Measurements from ENCODE around the gene AFG3L2. TPM values are rescaled to one million over a fixed set of nuclear protein-coding genes. Genes with fewer than 3 reads are reported as not detected.

The AFG3L2 gene
- total RNA-seq, 1 experiment from 2014 or later, result 73.5 TPM

GRCh38 chr18:12369211-12369610 is 7.8 kb downstream of the AFG3L2 start:
- Histone ChIP-seq H3K27me3 (ENCODE audit: insufficient read depth, low read length) (no peaks in the 10 kb centered on the region), H2AFZ (ENCODE audit: low read length) (no peak overlapping the region), H3K79me2 (ENCODE audit: insufficient read depth, low read length) (peaks cover 23% of the 10 kb centered on the region), H3K79me1 (ENCODE audit: insufficient read depth, low read depth, low read length, poor library complexity, severe bottlenecking) (peaks cover 2% of the 10 kb centered on the region), H3K4me1 (ENCODE audit: insufficient read depth, low read length) (peaks cover 4% of the 10 kb centered on the region; the same call in 1 of the 2 replicates), H3K23me2 (ENCODE audit: insufficient read length, low read depth, low read length, poor library complexity, severe bottlenecking) (no peaks in the 10 kb centered on the region), H2BK20ac (ENCODE audit: low read depth, low read length, poor library complexity, severe bottlenecking) (no peak overlapping the region), H2AK5ac (ENCODE audit: insufficient read length, low read length) (no peak overlapping the region), H3K56ac (ENCODE audit: insufficient read length, low read depth, low read length) (no peak overlapping the region), H3K27ac (ENCODE audit: insufficient read length, low read depth, low read length) (no peak overlapping the region), H2BK5ac (ENCODE audit: insufficient read length, low read length) (no peak overlapping the region), H4K8ac (replicated peaks; ENCODE audit: insufficient read length, low read depth, low read length) (no peak overlapping the region), H2BK120ac (ENCODE audit: low read depth, low read length, poor library complexity, severe bottlenecking) (no peak overlapping the region), H4K5ac (ENCODE audit: insufficient read length, low read depth, low read length) (no peak overlapping the region), H3K14ac (ENCODE audit: insufficient read depth, low read length) (no peak overlapping the region), H3K18ac (ENCODE audit: insufficient read length, low read depth, low read length) (no peak overlapping the region), H3K4me2 (ENCODE audit: insufficient read depth, insufficient read length, low read length) (no peak overlapping the region), H2BK15ac (ENCODE audit: low read depth, low read length) (no peak overlapping the region), H3K9ac (ENCODE audit: extremely low read depth, insufficient read length, low read length) (no peak overlapping the region), H4K91ac (ENCODE audit: insufficient read length, low read depth, low read length) (no peak overlapping the region), H3K23ac (ENCODE audit: insufficient read length, low read depth, low read length) (no peak overlapping the region), H3T11ph (ENCODE audit: low read length) (no peak overlapping the region), H3K4ac (ENCODE audit: low read depth, low read length) (no peak overlapping the region), H3K9me3 (ENCODE audit: control insufficient read depth, low read depth, low read length) (no peaks in the 10 kb centered on the region), H2BK12ac (ENCODE audit: insufficient read length, low read depth, low read length) (no peak overlapping the region), H4K20me1 (ENCODE audit: control insufficient read depth, insufficient read depth, insufficient read length) (no peaks in the 10 kb centered on the region)
- no peaks in the 10 kb centered on the region for H3K9me3 Mint-ChIP-seq
- TF ChIP-seq, protein P1, sequence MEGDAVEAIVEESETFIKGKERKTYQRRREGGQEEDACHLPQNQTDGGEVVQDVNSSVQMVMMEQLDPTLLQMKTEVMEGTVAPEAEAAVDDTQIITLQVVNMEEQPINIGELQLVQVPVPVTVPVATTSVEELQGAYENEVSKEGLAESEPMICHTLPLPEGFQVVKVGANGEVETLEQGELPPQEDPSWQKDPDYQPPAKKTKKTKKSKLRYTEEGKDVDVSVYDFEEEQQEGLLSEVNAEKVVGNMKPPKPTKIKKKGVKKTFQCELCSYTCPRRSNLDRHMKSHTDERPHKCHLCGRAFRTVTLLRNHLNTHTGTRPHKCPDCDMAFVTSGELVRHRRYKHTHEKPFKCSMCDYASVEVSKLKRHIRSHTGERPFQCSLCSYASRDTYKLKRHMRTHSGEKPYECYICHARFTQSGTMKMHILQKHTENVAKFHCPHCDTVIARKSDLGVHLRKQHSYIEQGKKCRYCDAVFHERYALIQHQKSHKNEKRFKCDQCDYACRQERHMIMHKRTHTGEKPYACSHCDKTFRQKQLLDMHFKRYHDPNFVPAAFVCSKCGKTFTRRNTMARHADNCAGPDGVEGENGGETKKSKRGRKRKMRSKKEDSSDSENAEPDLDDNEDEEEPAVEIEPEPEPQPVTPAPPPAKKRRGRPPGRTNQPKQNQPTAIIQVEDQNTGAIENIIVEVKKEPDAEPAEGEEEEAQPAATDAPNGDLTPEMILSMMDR (conservative IDR thresholded peaks at IDR 0.05), result no peak
- DNase-seq, result no peak
- peaks cover 18 to 53% (median 34%) of the 10 kb centered on the region in 3 experiments; a peak in 6 of 7 replicates for H3K36me3 Mint-ChIP-seq (ENCODE audit: insufficient read depth in 1 of 3, low read depth in 3 of 3)
- peaks cover 11 to 12% of the 10 kb centered on the region in 2 experiments for H3K4me1 Mint-ChIP-seq
- peak overlapping the region in 2 of 3 experiments; percentile 42 to 75; a peak in 2 of 7 replicates for H3K27ac Mint-ChIP-seq
- no peak overlapping the region for H3K4me3 Mint-ChIP-seq
- H3K27me3 Mint-ChIP-seq (ENCODE audit: low read depth), result no peaks in the 10 kb centered on the region
- no CpG with 5 or more reads among the region's 7 CpGs for WGBS (ENCODE audit: extremely low coverage, insufficient read length, low lambda C conversion rate)
